ENCODE data around the gene FGF2.
"Not testable (repeated sequence)": the region's sequence is repeated elsewhere in the genome, so short reads cannot be mapped to it uniquely, and the experiment has no call there.

The FGF2 gene

GRCh38 chr4:122898370-122899150 lies 71.9 kb downstream of the FGF2 start:
- no peak for DNase-seq

GRCh38 chr4:122899682-122900081 lies 73.1 kb downstream of the FGF2 start:
- no peak for DNase-seq

- DNase-seq, result no peak
These were observed 73.7 kb downstream of the FGF2 start for GRCh38 chr4:122900314-122900713.

GRCh38 chr4:122901247-122902010 lies 74.8 kb downstream of the FGF2 start:
- no peak for DNase-seq

- DNase-seq, result no peak
These were observed 77.2 kb downstream of the FGF2 start for GRCh38 chr4:122903766-122904288.

- DNase-seq, result no peak
These were observed 80.3 kb downstream of the FGF2 start for GRCh38 chr4:122906859-122907305.

GRCh38 chr4:122908223-122908622 lies 81.6 kb downstream of the FGF2 start:
- no peak for DNase-seq

GRCh38 chr4:122909683-122910082 lies 83.1 kb downstream of the FGF2 start:
- DNase-seq, result no peak

- DNase-seq, result no peak
These were observed 85.0 kb downstream of the FGF2 start for GRCh38 chr4:122911588-122911987.

GRCh38 chr4:122912810-122913575 lies 86.4 kb downstream of the FGF2 start:
- no peak for DNase-seq

- DNase-seq, result no peak
These were observed 87.8 kb downstream of the FGF2 start for GRCh38 chr4:122914292-122914904.

GRCh38 chr4:122914938-122915337 lies 88.3 kb downstream of the FGF2 start:
- DNase-seq, result no peak

- no peak for DNase-seq
These were observed 91.1 kb downstream of the FGF2 start for GRCh38 chr4:122917731-122918130.

- DNase-seq, result no peak
These were observed 93.8 kb downstream of the FGF2 start for GRCh38 chr4:122920473-122920872.

- no peak for DNase-seq
These were observed 94.7 kb downstream of the FGF2 start for GRCh38 chr4:122921300-122921699.

- no peak for DNase-seq
These were observed 95.6 kb downstream of the FGF2 start, which contains the start of gene NUDT6 for GRCh38 chr4:122921971-122922876. Gene NUDT6, minus strand, starts transcription at chr4:122922597. Its CDS starts 25 bp downstream, at chr4:122922572.

GRCh38 chr4:122922877-122923511 lies 96.4 kb downstream of the FGF2 start:
- peak; percentile 31 for DNase-seq

GRCh38 chr4:122928930-122929329 lies 102.3 kb downstream of the FGF2 start:
- DNase-seq, result no peak

GRCh38 chr4:122930862-122931261 lies 104.2 kb downstream of the FGF2 start:
- DNase-seq, result no peak

GRCh38 chr4:122932763-122933162 lies 106.1 kb downstream of the FGF2 start:
- no peak for DNase-seq

- DNase-seq, result not testable (repeated sequence)
These were observed 118.5 kb downstream of the FGF2 start for GRCh38 chr4:122945136-122945535.

Data from NCI-H1417 treated with DMSO at 0.1 percent for 48 hours (cell line).